Lung (tissue), 12 donors: Measurements from ENCODE around the gene UGT2B15. TPM values are rescaled to one million over a fixed set of nuclear protein-coding genes. Genes with fewer than 3 reads are reported as not detected.
"Not testable (repeated sequence)": the region's sequence is repeated elsewhere in the genome, so short reads cannot be mapped to it uniquely, and the experiment has no call there.

ENCODE experiments used
- ATAC-seq: fragments of 200-7000 bp; cut with Tn5 transposase; one replicate; pipeline ENCODE4 v1.9.1; 2020; ENCODE audit warnings: moderate number of reproducible peaks; ENCODE audit not compliant: insufficient read depth, low FRiP score
- DNase-seq, 3 donors: peaks; one replicate each; pipeline ENCODE4 v3.0.0-alpha.2; 2013 to 2017
- H3K27ac ChIP-seq, 2 donors: one replicate each; pipeline ENCODE4 v1.5.1; 2013; ENCODE audit warnings: mild to moderate bottlenecking in 2 of 2, moderate library complexity in 2 of 2, control low read depth in 1 of 2, inconsistent platforms in 1 of 2, low read depth in 1 of 2, low read length in 1 of 2
- H3K27me3 ChIP-seq, 3 donors: one replicate each; pipeline ENCODE4 v1.5.1; 2013; ENCODE audit warnings: low read length in 2 of 3; ENCODE audit not compliant: control insufficient read depth in 3 of 3, insufficient read depth in 3 of 3
- H3K36me3 ChIP-seq, 4 donors: one replicate each; pipeline ENCODE4 v1.5.1; 2013; ENCODE audit warnings: low read length in 4 of 4, mild to moderate bottlenecking in 1 of 4, moderate library complexity in 1 of 4; ENCODE audit not compliant: control insufficient read depth in 4 of 4, insufficient read depth in 4 of 4
- H3K4me1 ChIP-seq, 5 donors: one replicate each; pipeline ENCODE4 v1.5.1; 2013; ENCODE audit warnings: low read length in 5 of 5, mild to moderate bottlenecking in 2 of 5, moderate library complexity in 1 of 5; ENCODE audit not compliant: control insufficient read depth in 5 of 5, insufficient read depth in 5 of 5
- H3K4me3 ChIP-seq: one replicate; pipeline ENCODE4 v1.5.1; 2013; ENCODE audit warnings: mild to moderate bottlenecking, control low read depth, moderate library complexity
- H3K9ac ChIP-seq, 2 donors: one replicate each; pipeline ENCODE4 v1.5.1; 2013; ENCODE audit warnings: low read length in 2 of 2, control low read depth in 1 of 2; ENCODE audit not compliant: insufficient read depth in 1 of 2
- H3K9me3 ChIP-seq, 4 donors: one replicate each; pipeline ENCODE4 v1.5.1; 2013; ENCODE audit warnings: low read length in 3 of 4, mild to moderate bottlenecking in 1 of 4, moderate library complexity in 1 of 4; ENCODE audit not compliant: control insufficient read depth in 4 of 4, insufficient read depth in 3 of 4
- CTCF ChIP-seq: IDR thresholded peaks from 2 replicates; pipeline ENCODE4 v1.5.1; 2012; ENCODE audit warnings: mild to moderate bottlenecking; ENCODE audit errors: control extremely low read depth, extremely low read depth
- WGBS, 2 donors: extraction: QIAGEN DNeasy Blood & Tissue Kit; methylation state at CpG; one replicate each; pipeline ENCODE4 v1.1.7; 2013; 5-methylcytosine and 5-hydroxymethylcytosine counted together
- polyA plus RNA-seq, 2 donors: library from polyadenylated mRNA; stranded (reverse); fragments of 200-250 nt; gene quantifications; one replicate each; pipeline ENCODE4 v1.2.1, GENCODE V29; 2013
- total RNA-seq, 2 donors: library from RNA; depleted of rRNA in 1 of 2; stranded (reverse); fragments of >200 nt in 1 of 2; gene quantifications; one replicate each; pipeline ENCODE4 v1.2.1, GENCODE V29; 2014 to 2021
- donor health status: control.
- donor health status: control.
- donor health status: Bipolar disorder and iron deficiency.
- donor health status: healthy.
- donor health status: DM: yes; HTN: yes; CAD: no.

Gene UGT2B15
- total and polyA plus RNA-seq, 4 donors, result 0.06 to 0.15 TPM; not detected in 2

GRCh38 chr4:68683034-68683433 is 12.6 kb upstream of the UGT2B15 start:
- 73 to 83% methylated on average over 5 of the region's 5 CpGs for WGBS, 2 donors
- Histone ChIP-seq H3K36me3 (no peaks in the 10 kb centered on the region), H3K27ac (no peak overlapping the region), H3K4me1 (no peaks in the 10 kb centered on the region), H3K4me3 (no peak overlapping the region), H3K9me3 (no peaks in the 10 kb centered on the region), H3K27me3 (no peaks in the 10 kb centered on the region), H3K9ac (no peak overlapping the region)
- TF ChIP-seq CTCF, result no peak
- no peak for DNase-seq
- no peak for ATAC-seq

- H3K36me3 ChIP-seq, result not testable (repeated sequence)
Measured at GRCh38 chr4:68681298-68681697, 10.8 kb upstream of the UGT2B15 start.

GRCh38 chr4:68673143-68673542 is 2.7 kb upstream of the UGT2B15 start:
- Histone ChIP-seq H3K36me3 (no peaks in the 10 kb centered on the region), H3K9ac (no peak overlapping the region), H3K27ac (no peak overlapping the region), H3K27me3 (no peaks in the 10 kb centered on the region), H3K9me3 (peaks cover 0 to 4% (median 0%) of the 10 kb centered on the region in 4 donors), H3K4me3 (no peak overlapping the region), H3K4me1 (no peaks in the 10 kb centered on the region)
- no peak for ATAC-seq
- TF ChIP-seq CTCF, result no peak
- 92 to 95% methylated on average over 7 of the region's 7 CpGs for WGBS, 2 donors
- DNase-seq, result no peak

More at GRCh38 chr4:68681298-68681697, 10.8 kb upstream of the UGT2B15 start:
- H3K4me1 ChIP-seq, H3K9me3 ChIP-seq, H3K27ac ChIP-seq, H3K4me3 ChIP-seq, ATAC-seq, H3K9ac ChIP-seq, DNase-seq, H3K27me3 ChIP-seq: not testable (repeated sequence)
- WGBS, 2 donors, result 83 to 88% methylated on average over 3 of the region's 3 CpGs

GRCh38 chr4:68671217-68671616 is 765 bp upstream of the UGT2B15 start:
- not testable (repeated sequence) for H3K4me3 ChIP-seq

GRCh38 chr4:68668537-68669163 is 1.8 kb downstream of the UGT2B15 start:
- not testable (repeated sequence) for H3K27me3 ChIP-seq, DNase-seq, H3K4me3 ChIP-seq, ATAC-seq, H3K27ac ChIP-seq, H3K4me1 ChIP-seq, H3K9me3 ChIP-seq, H3K9ac ChIP-seq, H3K36me3 ChIP-seq

More at GRCh38 chr4:68671217-68671616, 765 bp upstream of the UGT2B15 start:
- H3K27me3 ChIP-seq, H3K27ac ChIP-seq, H3K9ac ChIP-seq, H3K9me3 ChIP-seq, DNase-seq, ATAC-seq, H3K36me3 ChIP-seq, H3K4me1 ChIP-seq: not testable (repeated sequence)

GRCh38 chr4:68667551-68667950 is 2.9 kb downstream of the UGT2B15 start:
- H3K27me3 ChIP-seq, H3K36me3 ChIP-seq, H3K4me3 ChIP-seq, DNase-seq, H3K9ac ChIP-seq, H3K4me1 ChIP-seq, H3K9me3 ChIP-seq, ATAC-seq, H3K27ac ChIP-seq: not testable (repeated sequence)

- H3K36me3 ChIP-seq, DNase-seq, ATAC-seq, H3K9ac ChIP-seq, H3K9me3 ChIP-seq, H3K4me3 ChIP-seq, H3K27ac ChIP-seq, H3K27me3 ChIP-seq, H3K4me1 ChIP-seq: not testable (repeated sequence)
- 76 to 77% methylated on average over 3 of the region's 3 CpGs for WGBS, 2 donors
Measured at GRCh38 chr4:68664721-68665120, 5.7 kb downstream of the UGT2B15 start.
